A673 (cell line): ENCODE results near the gene LIG3. TPM values are rescaled to one million over a fixed set of nuclear protein-coding genes. Genes with fewer than 3 reads are reported as not detected.

ENCODE experiments used
- BruUV-seq: library from RNA; stranded (reverse); fragments of 400-500 nt; replicated peaks from 2 replicates; lab custom pipeline; 2021; lab: Mats Ljungman, UMichigan
- CTCF ChIA-PET: fragments of 300-600 bp; sonication (Branson Sonifier 250); formaldehyde crosslinking; loops from one replicate; lab custom pipeline; 2022; ENCODE audit warnings: antibody characterized with exemption; lab: Charles Lee
- POLR2A ChIA-PET: fragments of 300-600 bp; sonication (Branson Sonifier 250); formaldehyde crosslinking; loops from one replicate; lab custom pipeline; 2022; ENCODE audit warnings: antibody characterized with exemption; ENCODE audit not compliant: low non-redundant PET; lab: Charles Lee
- DNase-seq: peaks from one replicate; pipeline ENCODE4 v3.0.0-alpha.2; 2015; ENCODE audit warnings: low spot score
- H3K27ac ChIP-seq: fragments of 200-600 bp; sonication (generic); 2 replicates; pipeline ENCODE4 v1.5.1; 2016; ENCODE audit warnings: mixed run types, low read depth, mild to moderate bottlenecking, mixed read lengths, antibody characterized with exemption, low read length; ENCODE audit not compliant: poor library complexity, severe bottlenecking
- H3K27me3 ChIP-seq: fragments of 200-600 bp; sonication (generic); replicated peaks from 2 replicates; pipeline ENCODE4 v1.6.1; 2017; ENCODE audit warnings: mixed run types, low read depth, mild to moderate bottlenecking, mixed read lengths, antibody characterized with exemption, low read length; ENCODE audit not compliant: insufficient read depth, poor library complexity
- H3K36me3 ChIP-seq: fragments of 200-600 bp; sonication (generic); 2 replicates; pipeline ENCODE4 v1.6.1; 2016; ENCODE audit warnings: mixed run types, mild to moderate bottlenecking, mixed read lengths, antibody characterized with exemption, low read length; ENCODE audit not compliant: insufficient read depth, poor library complexity, severe bottlenecking
- H3K4me1 ChIP-seq: fragments of 200-600 bp; sonication (generic); 2 replicates; pipeline ENCODE4 v1.6.1; 2017; ENCODE audit warnings: mixed run types, mild to moderate bottlenecking, mixed read lengths, antibody characterized with exemption, low read length; ENCODE audit not compliant: insufficient read depth, poor library complexity, severe bottlenecking
- H3K4me3 ChIP-seq: fragments of 200-600 bp; sonication (generic); 2 replicates; pipeline ENCODE4 v1.5.1; 2016; ENCODE audit warnings: low read depth, mixed run types, mild to moderate bottlenecking, mixed read lengths, low read length; ENCODE audit not compliant: poor library complexity, severe bottlenecking
- H3K9me3 ChIP-seq: fragments of 200-600 bp; sonication (generic); 2 replicates; pipeline ENCODE4 v1.6.1; 2016; ENCODE audit warnings: mixed run types, low read depth, mild to moderate bottlenecking, mixed read lengths, antibody characterized with exemption, low read length; ENCODE audit not compliant: poor library complexity, severe bottlenecking
- EZH2 ChIP-seq: fragments of 200-600 bp; sonication (generic); IDR thresholded peaks from 2 replicates; pipeline ENCODE4 v1.6.1; 2017; ENCODE audit warnings: borderline replicate concordance, low read depth, mild to moderate bottlenecking, mixed read lengths, antibody characterized with exemption, low read length; ENCODE audit not compliant: poor library complexity, severe bottlenecking
- intact Hi-C: fragments of 100-400 bp; cut with micrococcal nuclease; formaldehyde crosslinking; loops from one replicate; pipeline ENCODE4 v1.10.0; 2022; ENCODE audit not compliant: unreplicated experiment
- total RNA-seq: library from RNA; stranded (reverse); gene quantifications from 2 replicates; pipeline ENCODE4 v1.2.3, GENCODE V29; 2021
- TF ChIP-seq, protein P1 (sequence below): fragments of 300-800, 200-600 bp; sonication (generic); conservative IDR thresholded peaks from 2 replicates; pipeline ENCODE4 v1.5.1; 2017; ENCODE audit warnings: low read depth, mild to moderate bottlenecking, antibody characterized with exemption, low read length, moderate library complexity, mixed read lengths

The LIG3 gene
- total RNA-seq, 1 experiment from 2014 or later: 23.0 TPM

- TF ChIP-seq, protein P1, sequence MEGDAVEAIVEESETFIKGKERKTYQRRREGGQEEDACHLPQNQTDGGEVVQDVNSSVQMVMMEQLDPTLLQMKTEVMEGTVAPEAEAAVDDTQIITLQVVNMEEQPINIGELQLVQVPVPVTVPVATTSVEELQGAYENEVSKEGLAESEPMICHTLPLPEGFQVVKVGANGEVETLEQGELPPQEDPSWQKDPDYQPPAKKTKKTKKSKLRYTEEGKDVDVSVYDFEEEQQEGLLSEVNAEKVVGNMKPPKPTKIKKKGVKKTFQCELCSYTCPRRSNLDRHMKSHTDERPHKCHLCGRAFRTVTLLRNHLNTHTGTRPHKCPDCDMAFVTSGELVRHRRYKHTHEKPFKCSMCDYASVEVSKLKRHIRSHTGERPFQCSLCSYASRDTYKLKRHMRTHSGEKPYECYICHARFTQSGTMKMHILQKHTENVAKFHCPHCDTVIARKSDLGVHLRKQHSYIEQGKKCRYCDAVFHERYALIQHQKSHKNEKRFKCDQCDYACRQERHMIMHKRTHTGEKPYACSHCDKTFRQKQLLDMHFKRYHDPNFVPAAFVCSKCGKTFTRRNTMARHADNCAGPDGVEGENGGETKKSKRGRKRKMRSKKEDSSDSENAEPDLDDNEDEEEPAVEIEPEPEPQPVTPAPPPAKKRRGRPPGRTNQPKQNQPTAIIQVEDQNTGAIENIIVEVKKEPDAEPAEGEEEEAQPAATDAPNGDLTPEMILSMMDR: no peak
- no peak for TF ChIP-seq EZH2
- ChIA-PET CTCF (no interaction called here), POLR2A (no interaction called here)
- Histone ChIP-seq H3K27ac (no peak overlapping the region), H3K4me1 (no peaks in the 10 kb centered on the region), H3K4me3 (no peak overlapping the region), H3K9me3 (no peaks in the 10 kb centered on the region), H3K27me3 (no peaks in the 10 kb centered on the region), H3K36me3 (no peaks in the 10 kb centered on the region)
- intact Hi-C loops: no loop called here
- no peak for DNase-seq
- no TSS peak for BruUV-seq
Observed at GRCh38 chr17:35030780-35031179, 50.5 kb downstream of the LIG3 start.

DNA sequence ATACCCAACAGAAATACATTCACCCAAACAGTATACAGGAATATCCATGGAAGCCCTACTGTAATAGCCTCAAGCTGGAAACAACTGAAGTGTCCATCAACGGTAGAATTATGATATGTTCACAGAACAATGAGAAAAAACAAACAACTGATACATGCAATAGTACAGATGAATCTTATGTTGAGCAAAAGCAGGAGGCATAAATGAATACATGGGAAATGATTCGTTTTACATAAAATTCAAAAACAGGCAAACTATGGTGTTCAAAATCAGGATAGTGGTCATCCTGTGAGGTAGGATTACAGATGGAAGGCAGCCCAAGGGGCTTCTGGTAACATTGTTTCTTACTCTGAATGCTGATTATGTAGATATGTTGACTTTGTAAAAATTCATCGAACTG lies 58.1 kb downstream of the LIG3 start:
- intact Hi-C loops: no loop called here
- POLR2A ChIA-PET: no interaction called here
- no peaks in the 10 kb centered on the region for H3K4me1 ChIP-seq

DNA sequence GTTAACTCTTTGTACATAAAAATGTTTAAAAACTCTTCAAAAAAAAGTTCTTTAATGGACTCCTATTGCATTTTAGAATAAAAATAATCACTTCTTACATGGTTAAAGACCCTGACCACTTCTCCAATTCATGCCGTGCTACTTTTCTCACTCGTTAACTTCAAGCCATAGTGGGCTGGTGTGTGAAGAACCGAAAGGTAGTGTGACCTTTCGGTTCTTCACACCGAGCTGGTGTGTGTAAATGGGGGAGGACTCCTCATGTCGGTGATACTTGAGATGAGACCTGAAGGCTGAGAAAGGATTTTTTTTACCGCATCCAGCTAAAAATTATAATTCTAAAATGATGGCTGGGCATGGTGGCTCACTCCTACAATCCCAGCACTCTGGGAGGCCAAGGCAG lies 61.1 kb downstream of the LIG3 start:
- Histone ChIP-seq H3K4me3 (no peak overlapping the region), H3K9me3 (no peaks in the 10 kb centered on the region), H3K4me1 (no peaks in the 10 kb centered on the region), H3K27ac (no peak overlapping the region), H3K27me3 (no peaks in the 10 kb centered on the region), H3K36me3 (no peaks in the 10 kb centered on the region)
- no TSS peak for BruUV-seq
- ChIA-PET CTCF (no interaction called here), POLR2A (no interaction called here)
- no peak for TF ChIP-seq EZH2
- TF ChIP-seq, protein P1: no peak
- DNase-seq: no peak
- intact Hi-C loops: no loop called here

More for the DNA sequence above, 58.1 kb downstream of the LIG3 start:
- Histone ChIP-seq H3K4me3 (no peak overlapping the region), H3K27me3 (no peaks in the 10 kb centered on the region), H3K36me3 (no peaks in the 10 kb centered on the region), H3K27ac (no peak overlapping the region), H3K9me3 (no peaks in the 10 kb centered on the region)
- no TSS peak for BruUV-seq
- TF ChIP-seq EZH2: no peak
- TF ChIP-seq, protein P1: no peak
- CTCF ChIA-PET: no interaction called here
- no peak for DNase-seq
